HG03196 (cell line): ENCODE results near the gene PCDHB8.
"Not testable (repeated sequence)": the region's sequence is repeated elsewhere in the genome, so short reads cannot be mapped to it uniquely, and the experiment has no call there.

Experiments
- ATAC-seq: cut with Tn5 transposase; IDR thresholded peaks from one replicate; pipeline ENCODE4 v1.9.1; 2021; ENCODE audit not compliant: unreplicated experiment

The PCDHB8 gene

GRCh38 chr5:141184117-141184855, 6.7 kb downstream of the PCDHB8 start:
- ATAC-seq, result not testable (repeated sequence)

- ATAC-seq, result no peak
Measured at GRCh38 chr5:141186897-141187512, 9.4 kb downstream of the PCDHB8 start, which contains the start of gene PCDHB9. Gene PCDHB9 (plus strand): TSS chr5:141187161. CDS start chr5:141187319, 158 bp downstream.

GRCh38 chr5:141188682-141189081, 11.1 kb downstream of the PCDHB8 start:
- not testable (repeated sequence) for ATAC-seq

- not testable (repeated sequence) for ATAC-seq
Measured at GRCh38 chr5:141189131-141189530, 11.5 kb downstream of the PCDHB8 start.

- ATAC-seq, result no peak
Measured at GRCh38 chr5:141192110-141192725, 14.6 kb downstream of the PCDHB8 start, which contains the start of gene PCDHB10. Gene PCDHB10 (plus strand): TSS chr5:141192353. CDS start chr5:141192553, 200 bp downstream.

GRCh38 chr5:141194332-141194731, 16.7 kb downstream of the PCDHB8 start:
- ATAC-seq, result not testable (repeated sequence)

- ATAC-seq, result no peak
Measured at GRCh38 chr5:141196363-141196762, 18.8 kb downstream of the PCDHB8 start.

GRCh38 chr5:141199359-141200235, 22.0 kb downstream of the PCDHB8 start, which contains the start of gene PCDHB11:
Gene PCDHB11 (plus strand): TSS chr5:141199627. CDS start chr5:141199775, 148 bp downstream.
- ATAC-seq, result no peak

- not testable (repeated sequence) for ATAC-seq
Measured at GRCh38 chr5:141201126-141201525, 23.5 kb downstream of the PCDHB8 start.

- not testable (repeated sequence) for ATAC-seq
Measured at GRCh38 chr5:141201646-141202045, 24.1 kb downstream of the PCDHB8 start.

GRCh38 chr5:141208478-141208877, 30.9 kb downstream of the PCDHB8 start, which contains the start of gene PCDHB12:
Gene PCDHB12 (plus strand): TSS chr5:141208719. CDS start chr5:141208908, 189 bp downstream.
- ATAC-seq, result no peak

- not testable (repeated sequence) for ATAC-seq
Measured at GRCh38 chr5:141210281-141210680, 32.7 kb downstream of the PCDHB8 start.

- not testable (repeated sequence) for ATAC-seq
Measured at GRCh38 chr5:141210849-141211248, 33.3 kb downstream of the PCDHB8 start.

- ATAC-seq, result not testable (repeated sequence)
Measured at GRCh38 chr5:141213656-141214339, 36.2 kb downstream of the PCDHB8 start, which contains the start of gene PCDHB13. Gene PCDHB13 (plus strand): TSS chr5:141213919. CDS start chr5:141214124, 205 bp downstream.

- not testable (repeated sequence) for ATAC-seq
Measured at GRCh38 chr5:141214583-141214982, 37.0 kb downstream of the PCDHB8 start.

- not testable (repeated sequence) for ATAC-seq
Measured at GRCh38 chr5:141215504-141215903, 37.9 kb downstream of the PCDHB8 start.

GRCh38 chr5:141216035-141216434, 38.4 kb downstream of the PCDHB8 start:
- not testable (repeated sequence) for ATAC-seq

GRCh38 chr5:141223112-141223783, 45.7 kb downstream of the PCDHB8 start, which contains the start of gene PCDHB14:
Gene PCDHB14 (plus strand): TSS chr5:141223343. CDS start chr5:141223506, 163 bp downstream.
- ATAC-seq, result no peak

GRCh38 chr5:141224844-141225243, 47.3 kb downstream of the PCDHB8 start:
- ATAC-seq, result not testable (repeated sequence)
